HG03159 (cell line): ENCODE results near the gene IMMP2L.
"Not testable (repeated sequence)": the region's sequence is repeated elsewhere in the genome, so short reads cannot be mapped to it uniquely, and the experiment has no call there.

Experiments
- ATAC-seq: cut with Tn5 transposase; IDR thresholded peaks from one replicate; pipeline ENCODE4 v1.9.1; 2021; ENCODE audit warnings: mild to moderate bottlenecking, moderate library complexity; ENCODE audit not compliant: unreplicated experiment

The IMMP2L gene

GRCh38 chr7:110973196-110973990, 588.9 kb downstream of the IMMP2L start:
- ATAC-seq: no peak

- no peak for ATAC-seq
Measured at GRCh38 chr7:110964775-110965174, 597.5 kb downstream of the IMMP2L start.

- no peak for ATAC-seq
Measured at GRCh38 chr7:110962826-110963225, 599.5 kb downstream of the IMMP2L start.

- ATAC-seq: no peak
Measured at GRCh38 chr7:110962374-110962773, 599.9 kb downstream of the IMMP2L start.

- no peak for ATAC-seq
Measured at GRCh38 chr7:110960811-110961210, 601.5 kb downstream of the IMMP2L start.

GRCh38 chr7:110948280-110948679, 614.0 kb downstream of the IMMP2L start:
- ATAC-seq: no peak

- ATAC-seq: no peak
Measured at GRCh38 chr7:110947408-110947807, 614.9 kb downstream of the IMMP2L start.

GRCh38 chr7:110944966-110945644, 617.2 kb downstream of the IMMP2L start:
- no peak for ATAC-seq

GRCh38 chr7:110944448-110944847, 617.8 kb downstream of the IMMP2L start:
- no peak for ATAC-seq

- ATAC-seq: no peak
Measured at GRCh38 chr7:110943701-110944345, 618.5 kb downstream of the IMMP2L start.

- no peak for ATAC-seq
Measured at GRCh38 chr7:110941385-110941784, 620.9 kb downstream of the IMMP2L start.

GRCh38 chr7:110940756-110941155, 621.5 kb downstream of the IMMP2L start:
- no peak for ATAC-seq

GRCh38 chr7:110938165-110938564, 624.1 kb downstream of the IMMP2L start:
- no peak for ATAC-seq

- ATAC-seq: not testable (repeated sequence)
Measured at GRCh38 chr7:110936665-110937064, 625.6 kb downstream of the IMMP2L start.

- no peak for ATAC-seq
Measured at GRCh38 chr7:110929480-110930249, 632.6 kb downstream of the IMMP2L start.

- no peak for ATAC-seq
Measured at GRCh38 chr7:110922906-110923305, 639.4 kb downstream of the IMMP2L start.

GRCh38 chr7:110921595-110922151, 640.6 kb downstream of the IMMP2L start:
- ATAC-seq: no peak

- ATAC-seq: peak; percentile 72
Measured at GRCh38 chr7:110918949-110919548, 643.2 kb downstream of the IMMP2L start.

GRCh38 chr7:110914263-110914662, 648.0 kb downstream of the IMMP2L start:
- no peak for ATAC-seq

- ATAC-seq: no peak
Measured at GRCh38 chr7:110911632-110912031, 650.7 kb downstream of the IMMP2L start.
